ENCODE results near the gene SLC52A3.

- TF ChIP-seq JUNB (CRISPR knock-in tag; IDR thresholded peaks at IDR 0.05; ENCODE audit: borderline replicate concordance) = no peak
- no peak for TF ChIP-seq ZNF660 (CRISPR knock-in tag; IDR thresholded peaks at IDR 0.05; ENCODE audit: borderline replicate concordance, low read depth)
- TF ChIP-seq ZNF264 (CRISPR knock-in tag; IDR thresholded peaks at IDR 0.05) = no peak
- TF ChIP-seq SMAD9 (CRISPR knock-in tag; IDR thresholded peaks at IDR 0.05) = no peak
Observed at GRCh38 chr20:766906-767305, 1.4 kb downstream of the SLC52A3 start.
